GM21528 (cell line): ENCODE measurements around the gene IGF1R.
"Not testable (repeated sequence)": the region's sequence is repeated elsewhere in the genome, so short reads cannot be mapped to it uniquely, and the experiment has no call there.

Source experiments
- ATAC-seq: cut with Tn5 transposase; IDR thresholded peaks from one replicate; pipeline ENCODE4 v1.9.1; 2021; ENCODE audit warnings: mild to moderate bottlenecking, moderate library complexity; ENCODE audit not compliant: unreplicated experiment, low FRiP score

IGF1R gene

GRCh38 chr15:98647774-98648653, at the start of gene IGF1R:
TSS of gene IGF1R (plus strand) at chr15:98648539. CDS start at chr15:98649582, 1,043 bp downstream.
- ATAC-seq = peak; percentile 76

- ATAC-seq = peak; percentile 90
Observed at GRCh38 chr15:98599909-98600691, 48.2 kb upstream of the IGF1R start.

- no peak for ATAC-seq
Observed at GRCh38 chr15:98604983-98605382, 43.4 kb upstream of the IGF1R start.

GRCh38 chr15:98609144-98609852, 39.0 kb upstream of the IGF1R start:
- no peak for ATAC-seq

- no peak for ATAC-seq
Observed at GRCh38 chr15:98610991-98611390, 37.3 kb upstream of the IGF1R start.

GRCh38 chr15:98611808-98612207, 36.5 kb upstream of the IGF1R start:
- no peak for ATAC-seq

GRCh38 chr15:98612490-98613110, 35.7 kb upstream of the IGF1R start:
- no peak for ATAC-seq

- no peak for ATAC-seq
Observed at GRCh38 chr15:98614681-98615080, 33.7 kb upstream of the IGF1R start.

GRCh38 chr15:98616397-98616796, 31.9 kb upstream of the IGF1R start:
- ATAC-seq = no peak

- ATAC-seq = no peak
Observed at GRCh38 chr15:98617328-98617980, 30.9 kb upstream of the IGF1R start.

GRCh38 chr15:98618576-98618975, 29.8 kb upstream of the IGF1R start:
- not testable (repeated sequence) for ATAC-seq

GRCh38 chr15:98620020-98620419, 28.3 kb upstream of the IGF1R start:
- ATAC-seq = no peak

GRCh38 chr15:98621021-98621420, 27.3 kb upstream of the IGF1R start:
- ATAC-seq = no peak

GRCh38 chr15:98625614-98626013, 22.7 kb upstream of the IGF1R start:
- no peak for ATAC-seq

- no peak for ATAC-seq
Observed at GRCh38 chr15:98626153-98626552, 22.2 kb upstream of the IGF1R start.

- ATAC-seq = no peak
Observed at GRCh38 chr15:98628216-98628615, 20.1 kb upstream of the IGF1R start.

GRCh38 chr15:98635848-98636247, 12.5 kb upstream of the IGF1R start:
- ATAC-seq = no peak

- no peak for ATAC-seq
Observed at GRCh38 chr15:98643115-98643514, 5.2 kb upstream of the IGF1R start.

- ATAC-seq = no peak
Observed at GRCh38 chr15:98646546-98647025, 1.8 kb upstream of the IGF1R start.
